Nephron (organoid): ENCODE data around the gene SLC6A20.

Experiments used
- H3K27ac Mint-ChIP-seq, 3 experiments: 2 replicates each; pipeline ENCODE4 v1.8.0; 2020; ENCODE audit warnings: mixed read lengths in 3 of 3, mild to moderate bottlenecking in 2 of 3, moderate library complexity in 1 of 3
- H3K27me3 Mint-ChIP-seq: 2 replicates; pipeline ENCODE4 v1.8.0; 2021; ENCODE audit warnings: low read depth, mild to moderate bottlenecking, moderate library complexity, mixed read lengths
- H3K36me3 Mint-ChIP-seq: 2 replicates; pipeline ENCODE4 v1.8.0; 2020; ENCODE audit warnings: low read depth, mixed read lengths
- H3K4me1 Mint-ChIP-seq: 2 replicates; pipeline ENCODE4 v1.8.0; 2020; ENCODE audit warnings: mixed read lengths
- H3K4me3 Mint-ChIP-seq, 3 experiments: 2 replicates each; pipeline ENCODE4 v1.8.0; 2020; ENCODE audit warnings: mild to moderate bottlenecking in 3 of 3, mixed read lengths in 3 of 3, moderate library complexity in 2 of 3
- H3K9me3 Mint-ChIP-seq: 2 replicates; pipeline ENCODE4 v1.8.0; 2020; ENCODE audit warnings: mixed read lengths
- CTCF ChIP-seq, 3 experiments: fragments of 200-600 bp; sonication (generic); IDR thresholded peaks; one replicate each; pipeline ENCODE4 v1.5.0; 2021; ENCODE audit warnings: antibody characterized with exemption in 3 of 3; ENCODE audit not compliant: unreplicated experiment in 3 of 3

Gene SLC6A20

GRCh38 chr3:45819543-45819942 is 23.2 kb upstream of the SLC6A20 start:
- H3K4me3 Mint-ChIP-seq, result no peak overlapping the region
- no peaks in the 10 kb centered on the region for H3K4me1 Mint-ChIP-seq
- H3K36me3 Mint-ChIP-seq, result peaks cover 50% of the 10 kb centered on the region
- no peak overlapping the region for H3K27ac Mint-ChIP-seq
- no peaks in the 10 kb centered on the region for H3K27me3 Mint-ChIP-seq
- no peak for TF ChIP-seq CTCF (IDR thresholded peaks at IDR 0.05; ENCODE audit: unreplicated experiment in 3 of 3)
- H3K9me3 Mint-ChIP-seq, result peaks cover 17% of the 10 kb centered on the region

- Mint-ChIP-seq H3K9me3 (peaks cover 21% of the 10 kb centered on the region), H3K27me3 (no peaks in the 10 kb centered on the region), H3K4me1 (no peaks in the 10 kb centered on the region), H3K27ac (no peak overlapping the region), H3K4me3 (no peak overlapping the region), H3K36me3 (peaks cover 57% of the 10 kb centered on the region)
- TF ChIP-seq CTCF (IDR thresholded peaks at IDR 0.05; ENCODE audit: unreplicated experiment in 3 of 3), result no peak
These were observed 21.6 kb upstream of the SLC6A20 start for GRCh38 chr3:45817831-45818522.

- Mint-ChIP-seq H3K9me3 (peaks cover 21% of the 10 kb centered on the region), H3K4me3 (no peak overlapping the region), H3K4me1 (no peaks in the 10 kb centered on the region), H3K27me3 (no peaks in the 10 kb centered on the region), H3K36me3 (peaks cover 55% of the 10 kb centered on the region), H3K27ac (no peak overlapping the region)
- TF ChIP-seq CTCF (IDR thresholded peaks at IDR 0.05; ENCODE audit: unreplicated experiment in 3 of 3), result no peak
These were observed 20.2 kb upstream of the SLC6A20 start for GRCh38 chr3:45816544-45816943.

- Mint-ChIP-seq H3K9me3 (peaks cover 21% of the 10 kb centered on the region), H3K36me3 (peaks cover 44% of the 10 kb centered on the region), H3K27ac (no peak overlapping the region), H3K4me3 (no peak overlapping the region), H3K4me1 (no peaks in the 10 kb centered on the region), H3K27me3 (no peaks in the 10 kb centered on the region)
- TF ChIP-seq CTCF (IDR thresholded peaks at IDR 0.05; ENCODE audit: unreplicated experiment in 3 of 3), result no peak
These were observed 18.0 kb upstream of the SLC6A20 start for GRCh38 chr3:45814322-45814721.

GRCh38 chr3:45807681-45808540 is 11.6 kb upstream of the SLC6A20 start:
- Mint-ChIP-seq H3K27ac (peak overlapping the region; percentile 32 to 92 (median 47)), H3K27me3 (peaks cover 3% of the 10 kb centered on the region), H3K36me3 (peaks cover 16% of the 10 kb centered on the region), H3K4me3 (no peak overlapping the region), H3K9me3 (no peaks in the 10 kb centered on the region), H3K4me1 (peaks cover 8% of the 10 kb centered on the region)
- TF ChIP-seq CTCF (IDR thresholded peaks at IDR 0.05; ENCODE audit: unreplicated experiment in 3 of 3), result no peak
